Retina (tissue), 1 donor: Measurements from ENCODE around the gene KBTBD7.

Experiments
- DNase-seq: peaks from one replicate; pipeline ENCODE4 v3.0.0-alpha.2; 2016

The KBTBD7 gene

GRCh38 chr13:41193919-41194824, at the start of gene KBTBD7:
Gene KBTBD7 (minus strand): TSS chr13:41194569. CDS start chr13:41194257, 312 bp downstream.
- DNase-seq, result peak; percentile 97

- DNase-seq, result no peak
Measured at GRCh38 chr13:41241626-41242025, 47.3 kb upstream of the KBTBD7 start.

DNA sequence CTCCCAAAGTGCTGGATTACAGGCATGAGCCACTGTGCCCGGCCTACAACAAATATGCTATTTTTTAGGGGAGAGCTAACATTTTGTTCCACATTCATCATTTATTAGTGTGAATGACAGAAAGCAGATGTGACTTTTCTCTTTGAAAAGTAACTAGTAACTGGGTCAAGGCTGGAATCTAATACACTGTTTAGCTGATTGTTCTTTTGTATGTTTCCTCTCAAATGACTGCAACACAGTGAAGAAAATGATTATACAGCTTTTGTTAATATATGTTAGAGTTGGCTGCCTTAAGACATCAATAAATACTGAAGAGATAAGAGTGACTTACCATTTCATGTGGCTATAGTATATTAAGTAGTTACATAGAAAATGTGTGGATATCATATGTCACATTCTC, 42.0 kb upstream of the KBTBD7 start:
- DNase-seq, result no peak

- no peak for DNase-seq
Measured at GRCh38 chr13:41232578-41233480, 38.5 kb upstream of the KBTBD7 start.

DNA sequence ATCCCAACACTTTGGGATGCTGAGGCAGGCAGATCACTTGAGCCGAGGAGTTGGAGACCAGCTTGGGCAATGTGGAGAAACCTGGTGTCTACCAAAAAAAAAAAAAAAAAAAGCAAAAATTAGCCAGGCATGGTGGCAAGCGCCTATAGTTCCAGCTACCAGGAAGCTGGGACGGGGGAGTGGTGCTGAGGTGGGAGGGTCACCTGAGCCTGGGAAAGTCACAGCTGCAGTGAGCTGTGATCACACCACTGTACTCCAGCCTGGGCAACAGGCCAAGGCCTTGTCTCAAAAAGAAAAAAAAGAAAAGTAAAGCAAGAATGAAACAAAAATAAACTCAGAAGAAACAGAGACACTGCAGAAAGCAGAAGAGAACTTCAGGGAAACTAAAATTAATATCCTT, 37.4 kb upstream of the KBTBD7 start:
- DNase-seq, result no peak

- no peak for DNase-seq
Measured at GRCh38 chr13:41231025-41231677, 36.8 kb upstream of the KBTBD7 start.

- DNase-seq, result no peak
Measured at GRCh38 chr13:41229356-41229755, 35.0 kb upstream of the KBTBD7 start.

- no peak for DNase-seq
Measured at GRCh38 chr13:41224113-41225110, 30.0 kb upstream of the KBTBD7 start.

DNA sequence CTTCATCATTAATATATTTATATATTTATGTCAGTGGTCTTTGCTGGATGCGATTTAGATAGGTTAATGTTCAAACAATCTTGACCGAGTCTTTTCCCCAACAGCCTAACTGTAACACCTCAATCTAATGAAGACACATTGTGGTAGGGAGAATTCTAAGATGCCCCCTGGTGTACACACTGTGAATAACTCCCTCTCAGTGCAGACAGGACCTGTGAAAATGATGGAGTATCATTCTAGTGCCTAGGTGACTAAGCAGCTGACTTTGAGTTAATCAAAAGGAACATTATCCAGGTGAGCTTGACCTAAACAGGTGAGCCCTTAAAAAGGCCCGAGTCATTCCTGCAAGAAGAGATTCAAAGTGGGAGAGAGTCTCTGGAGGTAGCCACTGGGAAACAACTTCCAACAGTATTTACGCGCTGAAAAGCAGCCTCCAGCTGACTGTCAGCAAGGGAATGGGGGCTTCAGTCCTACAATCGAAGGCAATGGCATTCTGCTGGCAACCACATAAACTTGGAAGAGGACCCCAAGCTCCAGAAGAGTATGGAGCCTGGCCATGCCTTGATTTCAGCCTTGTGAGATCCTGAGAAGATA, 28.0 kb upstream of the KBTBD7 start:
- peak; percentile 31 for DNase-seq

GRCh38 chr13:41220401-41220800, 26.0 kb upstream of the KBTBD7 start:
- no peak for DNase-seq

DNA sequence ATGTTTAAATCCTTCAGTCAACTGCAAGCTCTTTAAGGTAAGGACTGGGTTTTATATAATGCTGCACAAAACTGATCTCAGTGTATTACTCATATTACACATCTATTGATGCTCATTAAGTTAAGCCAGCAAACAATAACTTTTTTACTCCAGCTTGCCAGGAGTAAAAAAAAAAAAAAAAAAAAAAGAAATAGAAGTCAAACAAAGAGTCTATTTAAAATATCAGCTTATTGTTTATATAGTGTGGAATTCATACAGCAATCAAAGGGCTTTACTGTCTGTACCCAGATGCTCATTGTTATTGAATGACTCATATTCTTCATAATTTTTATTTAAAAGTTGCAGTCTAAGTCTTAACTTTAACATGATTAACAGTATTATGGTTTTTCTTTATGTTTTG, 21.8 kb upstream of the KBTBD7 start:
- DNase-seq, result no peak

DNA sequence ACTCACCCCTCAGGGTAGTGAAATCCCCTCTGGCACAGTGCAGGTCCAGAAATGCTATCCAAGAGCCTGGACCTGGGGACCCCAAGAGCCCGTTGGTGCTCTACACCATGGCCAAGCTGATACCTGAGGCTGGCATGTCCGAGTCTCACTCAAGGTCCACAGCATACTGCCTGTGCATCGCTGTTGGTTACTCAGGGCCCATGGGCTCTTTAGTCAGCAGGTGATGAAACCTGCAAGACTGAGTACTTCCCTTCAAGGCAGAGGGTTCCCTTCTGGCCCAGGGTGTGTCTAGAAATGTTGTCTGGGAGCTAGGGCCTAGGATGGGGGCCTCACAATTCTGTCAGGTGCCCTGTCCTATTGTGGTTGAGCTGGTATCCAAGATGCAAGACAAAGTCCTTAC, 19.6 kb upstream of the KBTBD7 start:
- no peak for DNase-seq

- DNase-seq, result no peak
Measured at GRCh38 chr13:41213316-41213715, 18.9 kb upstream of the KBTBD7 start.

- DNase-seq, result no peak
Measured at GRCh38 chr13:41212881-41213280, 18.5 kb upstream of the KBTBD7 start.

GRCh38 chr13:41211062-41211461, 16.7 kb upstream of the KBTBD7 start:
- no peak for DNase-seq

DNA sequence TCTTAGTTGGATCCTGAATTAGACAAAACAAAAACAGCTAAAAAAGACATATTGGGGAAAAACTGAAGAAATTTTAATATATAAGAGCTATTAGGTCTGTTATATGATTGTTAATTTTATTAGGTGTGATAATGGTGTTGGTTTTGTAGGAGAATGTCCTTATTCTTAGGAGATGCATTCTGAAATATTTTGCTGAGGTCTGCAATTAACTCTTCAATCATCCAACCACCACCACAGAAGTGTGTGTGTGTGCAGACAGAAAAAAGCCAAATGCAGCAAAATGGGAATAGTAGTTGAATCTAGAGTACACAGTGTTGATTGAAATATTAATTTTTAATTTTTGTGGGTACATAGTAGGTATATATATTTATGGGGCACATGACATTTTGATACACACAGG, 12.1 kb upstream of the KBTBD7 start:
- DNase-seq, result no peak

DNA sequence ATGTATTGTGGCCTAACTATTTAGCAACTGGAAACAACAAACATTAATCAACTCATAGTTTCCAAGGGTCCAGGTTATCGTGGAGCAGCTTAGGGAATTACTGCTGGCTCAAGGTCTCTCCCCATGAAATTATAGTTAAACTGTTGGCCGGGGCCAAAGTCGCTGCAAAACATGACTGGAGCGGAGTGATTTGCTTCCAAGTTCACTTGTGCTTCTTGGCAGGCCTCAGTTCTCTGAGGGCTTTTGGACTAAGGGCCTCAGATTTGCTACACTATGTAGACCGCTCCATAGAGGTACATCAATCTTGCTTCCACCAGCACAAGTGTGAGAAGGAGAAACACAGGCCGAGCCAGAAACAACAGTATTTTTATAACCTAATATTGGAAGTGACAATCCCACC, 9.4 kb upstream of the KBTBD7 start:
- no peak for DNase-seq

DNA sequence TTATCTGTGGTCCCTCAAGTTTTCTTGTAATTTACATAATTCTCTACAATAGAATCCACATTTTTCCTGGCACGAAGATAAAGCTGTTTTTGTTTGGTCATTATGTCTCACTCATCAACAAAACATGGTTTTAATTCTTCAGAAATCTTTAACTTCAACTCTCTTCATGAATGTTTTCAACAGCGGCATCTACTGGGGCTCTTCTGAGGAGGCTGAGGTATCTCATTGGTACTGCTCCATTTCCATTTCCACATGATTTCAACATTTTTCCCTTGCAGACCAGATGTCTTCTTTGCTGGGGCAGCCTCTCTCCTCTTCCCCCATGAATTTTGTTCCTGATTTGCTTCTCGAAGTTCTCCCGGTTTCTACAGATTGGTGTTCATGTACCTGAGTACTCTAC, 5.8 kb upstream of the KBTBD7 start:
- no peak for DNase-seq

- DNase-seq, result no peak
Measured at GRCh38 chr13:41199526-41199925, 5.2 kb upstream of the KBTBD7 start.

- DNase-seq, result no peak
Measured at GRCh38 chr13:41199079-41199478, 4.7 kb upstream of the KBTBD7 start.

- DNase-seq, result no peak
Measured at GRCh38 chr13:41196620-41197019, 2.3 kb upstream of the KBTBD7 start.

- DNase-seq, result no peak
Measured at GRCh38 chr13:41196011-41196410, 1.6 kb upstream of the KBTBD7 start.
